Activated naive CD4-positive, alpha-beta T cell (primary cell): ENCODE results near the gene NDUFS3.
"Not testable (repeated sequence)": the region's sequence is repeated elsewhere in the genome, so short reads cannot be mapped to it uniquely, and the experiment has no call there.

Source experiments
- DNase-seq, 4 experiments: peaks; one replicate each; lab custom pipeline; 2025; lab: John Stamatoyannopoulos, UW

Gene NDUFS3

GRCh38 chr11:47560426-47560825, 18.4 kb upstream of the NDUFS3 start:
- DNase-seq = no peak

GRCh38 chr11:47562393-47562792, 16.5 kb upstream of the NDUFS3 start:
- DNase-seq = not testable (repeated sequence)

DNA sequence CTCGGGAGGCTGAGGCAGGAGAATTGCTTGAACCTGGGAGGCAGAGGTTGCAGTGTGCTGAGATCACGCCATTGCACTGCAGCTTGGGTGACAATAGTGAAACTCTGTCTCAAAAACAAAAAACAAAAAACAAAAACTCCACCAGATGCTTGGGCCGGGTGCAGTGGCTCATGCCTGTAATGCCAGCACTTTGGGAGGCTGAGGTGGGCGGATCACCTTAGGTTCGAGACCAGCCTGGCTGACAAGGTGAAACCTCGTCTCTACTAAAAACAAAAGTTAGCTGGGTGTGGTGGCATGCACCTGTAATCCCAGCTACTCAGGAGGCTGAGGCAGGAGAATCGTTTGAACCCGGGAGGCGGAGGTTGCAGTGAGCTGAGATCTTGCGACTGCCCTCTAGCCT, 14.5 kb upstream of the NDUFS3 start:
- not testable (repeated sequence) for DNase-seq

DNA sequence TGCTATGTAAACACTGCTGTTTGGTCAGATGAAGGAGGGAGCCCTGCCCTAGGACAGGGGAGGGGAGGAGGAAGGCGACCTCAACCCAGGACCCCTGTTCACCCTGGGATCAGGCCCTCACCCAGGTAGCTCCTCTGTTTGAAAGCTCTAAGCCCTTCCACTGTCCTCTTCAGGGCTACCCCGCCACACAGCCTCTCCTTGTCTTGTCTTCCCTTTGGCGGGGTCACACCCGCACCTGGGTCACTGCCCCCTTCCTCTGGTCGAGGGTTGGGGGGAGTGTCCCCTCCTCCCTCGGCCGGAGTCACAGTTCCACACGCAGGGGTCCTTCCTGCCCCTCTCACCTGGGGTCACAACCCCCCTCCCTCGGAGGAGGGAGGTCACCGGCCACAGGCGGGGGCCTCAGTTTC, 13.9 kb upstream of the NDUFS3 start:
- no peak for DNase-seq

GRCh38 chr11:47565340-47566148, 13.3 kb upstream of the NDUFS3 start, which contains the start of gene PTPMT1:
Gene PTPMT1, plus strand, starts transcription at chr11:47565599. Its CDS starts 24 bp downstream, at chr11:47565623.
- peak in 3 of 4 experiments; percentile 36 to 52 (median 37) for DNase-seq

GRCh38 chr11:47566149-47566698, 12.7 kb upstream of the NDUFS3 start:
- no peak for DNase-seq

DNA sequence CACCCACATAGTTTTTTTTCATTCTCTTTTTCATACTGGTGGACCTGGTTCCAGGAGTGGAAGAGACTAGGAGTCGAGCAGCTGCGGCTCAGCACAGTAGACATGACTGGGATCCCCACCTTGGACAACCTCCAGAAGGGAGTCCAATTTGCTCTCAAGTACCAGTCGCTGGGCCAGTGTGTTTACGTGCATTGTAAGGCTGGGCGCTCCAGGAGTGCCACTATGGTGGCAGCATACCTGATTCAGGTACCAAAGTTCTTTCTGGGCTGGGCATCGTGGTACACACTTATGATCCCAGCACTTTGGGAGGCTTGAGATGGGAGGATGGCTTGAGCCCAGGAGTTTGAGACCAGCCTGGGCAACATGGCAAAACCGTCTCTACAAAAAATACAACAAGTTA, 9.2 kb upstream of the NDUFS3 start:
- DNase-seq = no peak

DNA sequence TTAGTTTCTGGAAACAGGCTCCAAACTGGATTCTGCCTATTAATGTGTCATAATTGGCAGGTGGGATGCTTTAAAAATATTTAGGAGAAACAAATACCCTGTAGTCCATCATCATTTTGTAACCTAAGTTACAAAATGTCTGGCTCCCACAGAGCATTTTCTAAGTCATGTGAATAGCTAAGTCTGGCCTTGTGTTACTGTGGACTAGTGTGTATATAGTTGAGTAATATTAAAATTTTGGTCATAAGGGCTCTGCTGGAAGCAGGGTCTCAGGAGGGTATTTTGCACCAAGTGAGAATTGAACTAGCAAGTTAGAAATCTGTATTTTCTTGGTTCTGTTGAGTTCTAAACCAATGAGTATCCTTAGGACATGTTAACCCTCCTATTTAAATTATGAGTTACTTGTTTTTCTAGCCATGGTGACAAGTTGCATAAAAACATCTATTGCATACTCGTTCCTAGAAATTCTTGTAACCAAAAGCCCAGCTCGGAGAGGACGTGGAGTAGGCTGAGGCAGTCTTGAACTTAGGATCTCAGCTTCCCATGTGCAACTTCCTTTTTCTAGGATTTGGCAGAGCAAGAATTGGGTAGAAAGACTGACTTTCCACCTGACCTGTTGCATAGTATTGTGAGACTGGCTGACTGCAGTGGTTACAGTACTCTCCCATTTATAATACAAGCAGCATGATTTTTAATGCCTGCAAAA, 8.1 kb upstream of the NDUFS3 start:
- no peak for DNase-seq

DNA sequence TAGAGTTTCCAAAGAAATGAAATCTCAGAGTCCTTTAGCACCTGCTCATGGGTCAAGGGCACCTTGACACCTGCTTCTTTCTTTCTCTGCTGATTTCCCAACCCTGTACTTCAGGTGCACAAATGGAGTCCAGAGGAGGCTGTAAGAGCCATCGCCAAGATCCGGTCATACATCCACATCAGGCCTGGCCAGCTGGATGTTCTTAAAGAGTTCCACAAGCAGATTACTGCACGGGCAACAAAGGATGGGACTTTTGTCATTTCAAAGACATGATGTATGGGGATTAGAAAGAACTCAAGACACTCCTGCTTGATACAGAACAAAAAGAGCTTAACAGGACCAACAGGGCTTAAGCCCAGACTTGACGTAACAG, 7.5 kb upstream of the NDUFS3 start:
- DNase-seq = no peak

GRCh38 chr11:47571895-47572294, 7.0 kb upstream of the NDUFS3 start:
- no peak for DNase-seq

DNA sequence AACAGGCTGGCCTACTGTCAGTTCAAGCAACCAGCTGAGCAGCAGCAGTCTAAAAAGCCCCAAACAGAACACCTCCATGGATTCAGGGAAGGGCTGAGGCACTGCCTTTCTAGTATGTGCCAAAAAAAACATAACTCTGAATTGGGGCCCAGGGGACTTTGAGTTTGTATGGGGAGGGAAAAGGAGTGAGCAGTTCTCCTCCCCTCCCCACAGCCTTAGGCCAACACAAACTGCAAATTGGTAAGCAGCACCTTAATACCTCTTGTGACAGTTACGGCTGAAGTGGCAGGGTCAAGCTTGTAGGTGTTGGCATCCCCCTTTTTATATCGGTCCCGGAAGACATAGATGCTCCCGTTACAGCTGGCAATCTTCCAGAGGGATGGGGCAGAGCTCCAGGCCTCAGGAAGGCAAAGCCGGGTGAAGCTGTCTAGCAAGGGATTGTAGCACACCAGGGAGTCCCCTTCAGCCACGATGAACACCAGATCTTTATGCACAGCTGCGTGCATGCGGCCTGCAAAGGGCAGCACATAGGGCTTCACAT, 6.1 kb upstream of the NDUFS3 start:
- no peak for DNase-seq

GRCh38 chr11:47573321-47573720, 5.6 kb upstream of the NDUFS3 start:
- no peak for DNase-seq

DNA sequence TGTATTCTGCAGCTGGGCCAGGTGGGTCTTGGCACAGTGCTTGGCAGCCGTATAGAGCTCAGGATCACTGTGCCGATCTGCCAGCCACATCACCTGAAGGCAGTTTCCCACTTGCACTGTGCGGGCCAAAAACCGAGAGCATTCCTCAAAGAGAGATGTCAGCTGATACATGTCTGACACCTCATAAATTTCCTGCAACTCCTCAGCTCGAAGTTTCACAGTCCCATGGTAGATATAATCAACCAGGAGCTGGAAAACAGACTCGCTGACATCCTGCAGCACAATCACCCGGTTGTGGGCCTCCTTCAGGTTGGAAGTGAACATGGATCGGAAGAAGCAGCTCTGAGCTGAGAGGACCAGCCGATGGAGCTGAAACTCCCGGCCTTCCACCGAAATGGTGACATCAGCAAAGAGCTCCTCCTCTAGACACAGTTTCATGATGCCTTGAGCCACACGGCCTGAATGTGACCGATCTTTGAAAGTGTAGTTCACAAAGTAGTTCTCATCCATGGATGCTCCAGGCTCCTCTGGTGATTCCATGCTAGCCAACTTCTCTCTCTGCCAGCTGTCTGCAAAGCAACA, 1.3 kb upstream of the NDUFS3 start:
- no peak for DNase-seq

GRCh38 chr11:47583844-47584243, 5.0 kb downstream of the NDUFS3 start:
- DNase-seq = no peak

GRCh38 chr11:47586098-47586855, 7.4 kb downstream of the NDUFS3 start, which contains the start of gene FAM180B:
Gene FAM180B, plus strand, starts transcription at chr11:47586678. Its CDS starts 91 bp downstream, at chr11:47586769.
- no peak for DNase-seq

GRCh38 chr11:47587039-47587716, 8.3 kb downstream of the NDUFS3 start:
- no peak for DNase-seq

GRCh38 chr11:47587723-47588326, 9.0 kb downstream of the NDUFS3 start:
- DNase-seq = no peak

DNA sequence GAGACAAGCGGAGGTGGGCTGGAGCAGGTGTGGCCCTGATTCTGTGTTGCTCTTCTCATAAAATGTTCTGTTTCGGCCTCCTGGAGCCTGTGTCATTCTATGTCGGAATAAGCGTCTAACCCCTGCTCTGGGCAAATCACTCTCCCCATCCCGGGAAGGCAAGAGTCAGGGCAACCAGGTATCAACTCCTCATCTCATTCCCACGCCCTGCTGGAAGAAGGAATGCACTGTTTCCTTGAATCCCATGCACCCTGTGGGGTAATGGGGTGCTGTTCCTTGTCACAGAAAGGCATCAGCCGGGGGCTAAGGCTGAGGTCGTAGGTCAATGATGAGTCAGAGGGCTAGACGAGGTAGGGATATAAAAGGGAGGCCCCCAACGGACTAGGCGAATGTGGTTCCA, 10.2 kb downstream of the NDUFS3 start:
- no peak for DNase-seq

DNA sequence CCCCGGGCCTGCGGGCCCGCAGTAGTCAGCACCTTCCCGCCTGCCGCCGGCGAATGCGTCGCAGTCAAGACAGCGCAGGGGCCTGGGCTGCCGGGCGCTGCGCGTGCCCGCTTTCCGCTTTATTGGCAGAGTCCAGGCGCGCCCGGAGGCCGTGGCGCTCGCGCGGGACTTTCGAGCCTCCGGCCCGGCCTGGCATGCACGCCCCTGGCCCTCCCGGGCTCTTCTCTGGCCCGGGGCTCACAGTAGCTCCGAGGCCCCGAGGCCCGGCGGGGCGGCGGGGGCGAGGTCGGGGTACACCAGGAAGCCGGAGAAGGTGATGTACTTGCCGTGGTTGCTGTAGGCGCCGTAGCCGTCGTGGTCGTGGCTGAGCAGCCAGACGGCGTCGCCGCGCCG, 10.7 kb downstream of the NDUFS3 start:
- DNase-seq = no peak
